Activated CD4-positive, alpha-beta T cell treated with anti-CD3 and anti-CD28 coated beads for 24 hours (primary cell): ENCODE results near the gene NAA38.

Experiments
- DNase-seq, 2 donors: peaks; one replicate each; pipeline ENCODE4 v3.0.0-alpha.2; 2020; ENCODE audit warnings: low read depth in 2 of 2

Gene NAA38

GRCh38 chr17:7852919-7853690 lies 4.3 kb downstream of the NAA38 start:
- DNase-seq, result no peak

- DNase-seq, result no peak
Observed at GRCh38 chr17:7852262-7852670, 5.1 kb downstream of the NAA38 start.

- peak; percentile 89 to 93 for DNase-seq
Observed at GRCh38 chr17:7851438-7852261, 5.7 kb downstream of the NAA38 start.

GRCh38 chr17:7850701-7851437 lies 6.5 kb downstream of the NAA38 start:
- no peak for DNase-seq

DNA sequence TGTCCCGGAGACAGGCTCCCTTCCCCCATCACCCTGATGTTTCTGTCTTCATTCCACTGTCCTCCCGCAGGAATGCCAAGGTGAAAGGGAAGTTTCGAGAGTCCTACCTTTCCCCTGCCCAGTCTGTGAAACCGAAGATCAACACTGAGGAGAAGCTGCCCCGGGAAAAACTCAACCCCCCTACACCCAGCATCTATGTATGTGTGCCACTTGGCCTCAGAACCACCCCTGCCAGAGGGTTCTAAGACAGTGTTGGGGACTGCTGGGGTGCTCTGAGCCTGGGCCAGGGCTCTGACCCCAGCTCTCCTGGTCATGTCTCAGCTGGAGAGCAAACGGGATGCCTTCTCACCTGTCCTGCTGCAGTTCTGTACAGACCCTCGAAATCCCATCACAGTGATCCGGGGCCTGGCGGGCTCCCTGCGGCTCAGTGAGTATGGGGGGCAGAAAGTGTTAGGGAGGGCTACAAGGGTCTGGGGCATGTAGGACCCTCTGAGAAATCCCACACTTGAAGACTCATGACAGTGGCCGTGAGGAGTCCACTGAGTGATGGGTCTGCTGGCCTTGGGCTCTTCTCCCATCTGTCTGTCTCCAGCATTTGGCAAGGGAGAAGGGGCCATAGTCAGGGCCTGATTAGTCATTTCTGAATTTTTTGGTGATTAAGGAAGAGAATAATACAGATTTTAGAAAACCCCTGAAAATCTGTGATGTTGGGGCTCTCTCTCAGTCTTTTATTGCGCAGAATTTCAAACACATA lies 7.4 kb downstream of the NAA38 start:
- DNase-seq, result no peak

GRCh38 chr17:7849130-7849750 lies 8.1 kb downstream of the NAA38 start:
- DNase-seq, result no peak

DNA sequence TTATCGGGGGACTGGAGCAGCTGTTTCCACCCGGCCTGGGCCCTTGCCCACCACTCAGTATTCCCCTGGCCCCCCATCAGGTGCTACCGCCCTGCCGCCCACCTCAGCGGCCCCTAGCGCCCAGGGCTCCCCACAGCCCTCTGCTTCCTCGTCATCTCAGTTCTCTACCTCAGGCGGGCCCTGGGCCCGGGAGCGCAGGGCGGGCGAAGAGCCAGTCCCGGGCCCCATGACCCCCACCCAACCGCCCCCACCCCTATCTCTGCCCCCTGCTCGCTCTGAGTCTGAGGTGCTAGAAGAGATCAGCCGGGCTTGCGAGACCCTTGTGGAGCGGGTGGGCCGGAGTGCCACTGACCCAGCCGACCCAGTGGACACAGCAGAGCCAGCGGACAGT lies 8.6 kb downstream of the NAA38 start:
- DNase-seq, result no peak

DNA sequence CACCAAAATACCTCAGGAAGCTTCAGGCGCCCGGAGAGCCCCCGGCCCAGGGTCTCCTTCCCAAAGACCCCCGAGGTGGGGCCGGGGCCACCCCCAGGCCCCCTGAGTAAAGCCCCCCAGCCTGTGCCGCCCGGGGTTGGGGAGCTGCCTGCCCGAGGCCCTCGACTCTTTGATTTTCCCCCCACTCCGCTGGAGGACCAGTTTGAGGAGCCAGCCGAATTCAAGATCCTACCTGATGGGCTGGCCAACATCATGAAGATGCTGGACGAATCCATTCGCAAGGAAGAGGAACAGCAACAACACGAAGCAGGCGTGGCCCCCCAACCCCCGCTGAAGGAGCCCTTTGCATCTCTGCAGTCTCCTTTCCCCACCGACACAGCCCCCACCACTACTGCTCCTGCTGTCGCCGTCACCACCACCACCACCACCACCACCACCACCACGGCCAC lies 9.2 kb downstream of the NAA38 start:
- no peak for DNase-seq

GRCh38 chr17:7846765-7847661 lies 10.3 kb downstream of the NAA38 start:
- no peak for DNase-seq

DNA sequence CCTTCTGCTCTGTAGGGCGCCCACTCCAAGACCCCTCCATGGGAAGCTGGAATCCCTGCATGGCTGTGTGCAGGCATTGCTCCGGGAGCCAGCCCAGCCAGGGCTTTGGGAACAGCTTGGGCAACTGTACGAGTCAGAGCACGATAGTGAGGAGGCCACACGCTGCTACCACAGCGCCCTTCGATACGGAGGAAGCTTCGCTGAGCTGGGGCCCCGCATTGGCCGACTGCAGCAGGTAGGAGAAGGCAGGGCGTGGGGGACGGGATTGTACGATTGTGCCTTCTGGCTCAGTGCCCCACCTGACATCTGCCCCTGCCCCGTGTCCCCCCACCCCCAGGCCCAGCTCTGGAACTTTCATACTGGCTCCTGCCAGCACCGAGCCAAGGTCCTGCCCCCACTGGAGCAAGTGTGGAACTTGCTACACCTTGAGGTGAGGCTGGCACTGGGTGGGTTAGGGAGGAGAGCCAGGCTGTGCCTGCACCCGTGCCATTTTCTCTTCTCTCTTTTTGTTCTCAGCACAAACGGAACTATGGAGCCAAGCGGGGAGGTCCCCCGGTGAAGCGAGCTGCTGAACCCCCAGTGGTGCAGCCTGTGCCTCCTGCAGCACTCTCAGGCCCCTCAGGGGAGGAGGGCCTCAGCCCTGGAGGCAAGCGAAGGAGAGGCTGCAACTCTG lies 11.2 kb downstream of the NAA38 start:
- no peak for DNase-seq

DNA sequence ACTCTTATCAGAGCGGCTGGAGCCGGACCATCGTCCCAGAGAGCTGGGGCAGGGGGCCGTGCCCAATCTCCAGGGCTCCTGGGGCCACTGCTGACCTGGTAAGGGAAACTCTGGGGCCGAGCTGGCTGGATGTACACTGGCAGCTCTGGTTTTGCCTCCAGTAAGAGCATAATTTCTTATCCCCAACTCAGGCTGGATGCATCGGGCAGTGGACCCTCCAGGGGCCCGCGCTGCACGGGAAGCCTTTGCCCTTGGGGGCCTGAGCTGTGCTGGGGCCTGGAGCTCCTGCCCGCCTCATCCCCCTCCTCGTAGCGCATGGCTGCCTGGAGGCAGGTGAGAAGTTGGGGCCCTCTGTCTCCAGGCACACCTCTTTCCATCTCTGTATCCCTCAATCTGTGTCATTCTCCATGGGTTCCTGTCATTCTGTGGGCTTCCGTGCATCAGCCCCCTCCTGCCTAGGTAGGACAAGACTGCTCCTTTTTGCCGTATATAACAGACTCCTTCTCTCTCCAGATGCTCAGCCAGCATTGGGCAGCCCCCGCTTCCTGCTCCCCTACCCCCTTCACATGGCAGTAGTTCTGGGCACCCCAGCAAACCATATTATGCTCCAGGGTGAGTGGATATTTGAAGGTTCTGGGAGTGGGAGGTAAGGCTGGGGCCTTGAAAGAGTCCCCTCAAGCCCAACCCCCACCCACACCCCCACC lies 11.8 kb downstream of the NAA38 start:
- no peak for DNase-seq

DNA sequence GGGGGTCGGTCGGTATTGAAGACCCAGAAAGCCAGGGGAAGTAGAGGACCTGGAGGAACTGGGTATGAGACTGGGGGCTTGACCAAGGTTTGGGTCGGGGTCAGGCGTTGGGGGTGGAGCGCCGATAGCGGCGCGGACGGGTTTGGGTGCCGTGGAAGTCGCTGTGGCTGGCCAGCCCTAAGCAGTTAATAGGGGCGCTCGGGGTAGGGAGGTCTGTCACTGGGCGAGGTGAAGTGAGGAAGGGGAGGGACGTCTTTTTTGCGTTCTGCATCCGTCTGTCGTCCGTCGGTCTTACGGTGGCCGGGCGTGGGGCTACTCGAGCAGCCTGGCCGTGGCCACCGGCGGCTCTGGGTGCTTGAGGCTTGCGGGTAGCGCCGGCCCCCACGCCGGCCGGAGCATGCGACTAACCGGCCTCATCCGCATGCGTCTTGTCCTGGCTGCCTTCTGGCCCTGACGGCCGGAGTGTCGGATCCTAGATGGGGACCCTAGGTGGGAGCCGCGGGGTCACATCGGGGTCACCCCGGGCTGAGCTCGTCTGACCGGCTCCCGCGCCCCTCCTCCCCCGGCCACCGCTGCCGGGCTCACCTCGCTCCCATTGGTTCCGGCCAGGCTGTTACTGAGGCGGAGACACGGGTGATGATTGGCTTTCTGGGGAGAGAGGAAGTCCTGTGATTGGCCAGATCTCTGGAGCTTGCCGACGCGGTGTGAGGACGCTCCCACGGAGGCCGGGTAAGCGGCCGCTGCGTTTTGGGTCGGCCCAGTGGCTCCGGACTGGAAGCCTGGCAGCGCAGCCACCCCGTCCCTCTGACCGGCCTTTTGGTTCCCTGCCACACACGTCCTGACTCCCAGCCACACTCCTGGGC lies 12.8 kb downstream of the NAA38 start:
- DNase-seq, result peak; percentile 68 to 70

- peak; percentile 77 to 83 for DNase-seq
Observed at GRCh38 chr17:7843536-7844291, 13.6 kb downstream of the NAA38 start.

DNA sequence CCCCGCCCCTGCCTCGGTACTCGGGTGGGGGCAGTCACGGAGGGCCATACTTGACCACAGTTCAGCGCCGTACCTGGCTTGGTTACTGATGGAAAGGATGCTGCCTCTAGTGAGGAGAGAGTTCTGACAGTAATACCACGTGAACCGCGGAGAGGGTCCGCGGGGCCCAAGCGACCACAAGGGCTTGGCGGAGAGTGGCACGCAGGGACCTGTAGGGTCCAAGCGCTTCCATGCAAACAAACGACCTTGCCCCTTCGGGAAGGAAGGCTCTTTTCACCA lies 14.2 kb downstream of the NAA38 start:
- DNase-seq, result no peak

DNA sequence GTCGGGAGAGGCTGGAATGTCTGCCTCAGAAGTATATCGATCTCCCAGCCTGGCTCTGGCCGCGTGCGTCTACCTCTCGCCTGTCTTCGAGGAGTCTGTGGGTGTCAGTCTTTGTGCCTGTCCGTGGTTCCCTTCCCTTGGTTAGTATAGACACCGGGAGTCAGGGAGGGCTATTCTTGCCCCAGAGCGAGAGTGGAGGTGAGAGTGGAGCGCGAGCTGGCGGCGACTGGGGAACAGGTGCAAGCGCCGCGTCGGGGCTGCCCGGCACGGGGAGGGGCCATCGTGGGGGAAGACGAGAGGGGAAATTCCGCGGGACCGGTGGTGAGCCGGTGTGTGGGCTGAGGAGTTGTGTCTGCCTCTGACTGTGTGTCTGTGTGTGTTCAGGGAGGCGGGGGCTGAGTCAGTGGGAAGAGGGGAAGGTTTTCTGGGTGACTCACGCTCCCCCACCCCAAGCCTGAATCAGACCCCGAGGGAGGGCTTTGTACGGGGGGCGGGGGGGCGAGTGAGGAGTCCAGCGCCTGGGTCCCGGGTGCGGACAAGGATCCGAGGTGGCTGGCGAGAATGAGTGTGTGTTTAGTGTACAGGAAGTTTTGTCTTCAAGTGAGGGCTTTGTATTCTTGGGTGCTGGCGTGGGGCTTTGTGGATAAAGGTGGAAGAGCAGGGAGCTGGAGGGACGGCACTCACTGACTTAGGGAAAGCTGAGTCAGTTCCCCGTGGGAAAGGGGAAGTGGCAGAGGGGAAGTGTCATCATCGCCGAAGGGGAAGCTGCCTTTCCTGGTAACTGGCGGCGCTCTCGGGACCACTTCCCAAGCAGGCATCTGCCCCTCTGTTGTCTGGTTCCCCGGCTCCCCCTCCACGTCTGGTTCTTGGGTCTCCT lies 14.7 kb downstream of the NAA38 start:
- peak; percentile 95 for DNase-seq

DNA sequence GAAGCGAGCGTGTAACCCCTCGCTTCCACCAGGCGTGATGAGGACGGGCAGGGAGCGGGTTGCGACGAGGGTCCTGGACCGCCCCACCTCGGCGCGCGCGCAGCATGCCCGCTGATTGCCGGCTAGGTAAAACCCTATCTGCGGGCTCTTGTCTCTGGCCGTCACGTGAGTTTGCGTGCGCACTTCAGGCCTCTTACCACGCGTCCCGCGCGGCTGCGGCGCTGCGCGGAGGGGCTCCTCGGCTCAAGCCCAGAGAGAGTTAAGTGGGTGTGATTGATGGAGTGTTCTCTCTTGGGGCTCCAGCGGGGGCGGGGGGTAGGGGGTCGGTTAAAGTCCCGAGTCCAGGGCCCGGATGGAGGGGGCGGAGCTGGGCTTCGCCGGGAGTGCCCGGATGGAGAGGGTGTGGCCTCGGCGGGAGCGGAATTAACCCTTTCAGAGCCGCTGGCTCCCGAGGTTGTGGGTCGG lies 15.4 kb downstream of the NAA38 start:
- peak; percentile 77 to 78 for DNase-seq
